Measurements from ENCODE around the gene LRRTM4. TPM values are rescaled to one million over a fixed set of nuclear protein-coding genes. Genes with fewer than 3 reads are reported as not detected.
"Not testable (repeated sequence)": the region's sequence is repeated elsewhere in the genome, so short reads cannot be mapped to it uniquely, and the experiment has no call there.

The LRRTM4 gene
- total and polyA plus RNA-seq, 2 experiments from 2014 or later, result 8.5 to 15.4 TPM

DNA sequence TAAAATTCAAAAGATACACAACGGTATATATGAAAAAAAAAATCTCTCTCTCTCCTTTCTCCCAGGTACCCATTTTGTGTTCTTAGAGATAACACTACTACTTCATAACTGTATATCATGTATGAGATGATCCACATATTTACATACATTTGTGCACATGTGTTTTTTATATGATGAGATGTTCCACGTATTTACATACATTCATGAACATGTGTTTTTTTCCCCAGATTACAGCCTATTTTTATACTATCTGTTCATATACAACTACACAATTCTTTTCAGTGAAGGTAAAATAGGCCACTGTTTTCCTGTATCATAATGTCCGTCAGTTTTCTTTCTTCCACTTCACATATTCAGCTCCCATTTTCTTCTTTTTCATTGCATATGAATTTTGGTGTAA is 808.9 kb downstream of the LRRTM4 start:
- TF ChIP-seq, protein P1, sequence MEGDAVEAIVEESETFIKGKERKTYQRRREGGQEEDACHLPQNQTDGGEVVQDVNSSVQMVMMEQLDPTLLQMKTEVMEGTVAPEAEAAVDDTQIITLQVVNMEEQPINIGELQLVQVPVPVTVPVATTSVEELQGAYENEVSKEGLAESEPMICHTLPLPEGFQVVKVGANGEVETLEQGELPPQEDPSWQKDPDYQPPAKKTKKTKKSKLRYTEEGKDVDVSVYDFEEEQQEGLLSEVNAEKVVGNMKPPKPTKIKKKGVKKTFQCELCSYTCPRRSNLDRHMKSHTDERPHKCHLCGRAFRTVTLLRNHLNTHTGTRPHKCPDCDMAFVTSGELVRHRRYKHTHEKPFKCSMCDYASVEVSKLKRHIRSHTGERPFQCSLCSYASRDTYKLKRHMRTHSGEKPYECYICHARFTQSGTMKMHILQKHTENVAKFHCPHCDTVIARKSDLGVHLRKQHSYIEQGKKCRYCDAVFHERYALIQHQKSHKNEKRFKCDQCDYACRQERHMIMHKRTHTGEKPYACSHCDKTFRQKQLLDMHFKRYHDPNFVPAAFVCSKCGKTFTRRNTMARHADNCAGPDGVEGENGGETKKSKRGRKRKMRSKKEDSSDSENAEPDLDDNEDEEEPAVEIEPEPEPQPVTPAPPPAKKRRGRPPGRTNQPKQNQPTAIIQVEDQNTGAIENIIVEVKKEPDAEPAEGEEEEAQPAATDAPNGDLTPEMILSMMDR (IDR thresholded peaks at IDR 0.05; ENCODE audit: low read depth, low read length), result no peak
- Histone ChIP-seq H3K36me3 (no peaks in the 10 kb centered on the region), H3K27ac (no peak overlapping the region), H3K4me3 (no peak overlapping the region), H3K9me3 (ENCODE audit: low read depth) (no peaks in the 10 kb centered on the region), H3K4me1 (ENCODE audit: low read depth) (no peaks in the 10 kb centered on the region), H3K27me3 (no peaks in the 10 kb centered on the region)
- no peak for DNase-seq (ENCODE audit: low read depth in 1 of 2, low spot score in 1 of 2)

DNA sequence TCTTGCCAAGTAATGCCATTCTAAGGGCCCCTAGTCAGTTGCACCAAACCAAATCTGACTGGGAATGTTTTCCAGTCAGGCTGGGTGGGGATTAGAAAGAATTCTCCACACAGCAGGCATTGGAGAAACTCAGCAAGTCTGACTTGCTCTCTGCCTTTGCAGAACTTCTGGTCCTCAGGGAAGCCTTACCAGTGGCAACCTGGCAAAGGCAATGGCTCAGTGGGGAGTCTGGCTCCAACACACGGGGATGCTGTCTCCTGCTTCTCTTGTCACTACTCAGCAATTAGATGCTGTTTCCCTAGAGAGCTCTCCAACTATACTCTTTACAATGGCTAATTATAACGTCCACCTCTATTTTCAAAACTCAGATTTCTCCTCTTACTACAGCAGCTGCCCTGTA is 810.7 kb downstream of the LRRTM4 start:
- Histone ChIP-seq H3K4me3 (no peak overlapping the region), H3K4me1 (ENCODE audit: low read depth) (no peaks in the 10 kb centered on the region), H3K36me3 (no peaks in the 10 kb centered on the region), H3K27ac (no peak overlapping the region), H3K9me3 (ENCODE audit: low read depth) (no peaks in the 10 kb centered on the region), H3K27me3 (no peaks in the 10 kb centered on the region)
- DNase-seq (ENCODE audit: low read depth in 1 of 2, low spot score in 1 of 2), result no peak
- TF ChIP-seq, protein P1 (IDR thresholded peaks at IDR 0.05; ENCODE audit: low read depth, low read length), result no peak

DNA sequence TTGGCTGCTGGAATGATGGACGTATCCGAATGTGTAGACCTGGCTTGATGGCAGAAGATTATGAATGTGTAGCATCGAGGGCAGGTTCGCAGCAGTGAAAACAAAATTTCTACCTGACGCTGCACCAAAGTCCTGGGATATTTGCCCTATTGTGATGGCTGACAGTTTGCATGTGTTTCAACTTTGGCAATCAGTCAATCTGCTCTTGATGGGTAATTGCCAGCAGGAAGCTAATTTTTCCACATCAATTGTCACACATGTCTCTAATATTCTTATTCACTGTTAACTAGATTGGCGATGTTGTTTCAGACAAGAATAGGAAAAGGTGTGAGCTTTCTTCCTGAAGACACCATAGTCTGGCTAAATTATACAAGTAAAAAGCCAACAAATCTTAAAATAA is 821.3 kb downstream of the LRRTM4 start:
- TF ChIP-seq, protein P1 (IDR thresholded peaks at IDR 0.05; ENCODE audit: low read depth, low read length), result no peak
- Histone ChIP-seq H3K4me3 (no peak overlapping the region), H3K27ac (no peak overlapping the region), H3K9me3 (ENCODE audit: low read depth) (no peaks in the 10 kb centered on the region), H3K4me1 (ENCODE audit: low read depth) (no peaks in the 10 kb centered on the region), H3K36me3 (no peaks in the 10 kb centered on the region), H3K27me3 (no peaks in the 10 kb centered on the region)
- no peak for DNase-seq (ENCODE audit: low read depth in 1 of 2, low spot score in 1 of 2)

DNA sequence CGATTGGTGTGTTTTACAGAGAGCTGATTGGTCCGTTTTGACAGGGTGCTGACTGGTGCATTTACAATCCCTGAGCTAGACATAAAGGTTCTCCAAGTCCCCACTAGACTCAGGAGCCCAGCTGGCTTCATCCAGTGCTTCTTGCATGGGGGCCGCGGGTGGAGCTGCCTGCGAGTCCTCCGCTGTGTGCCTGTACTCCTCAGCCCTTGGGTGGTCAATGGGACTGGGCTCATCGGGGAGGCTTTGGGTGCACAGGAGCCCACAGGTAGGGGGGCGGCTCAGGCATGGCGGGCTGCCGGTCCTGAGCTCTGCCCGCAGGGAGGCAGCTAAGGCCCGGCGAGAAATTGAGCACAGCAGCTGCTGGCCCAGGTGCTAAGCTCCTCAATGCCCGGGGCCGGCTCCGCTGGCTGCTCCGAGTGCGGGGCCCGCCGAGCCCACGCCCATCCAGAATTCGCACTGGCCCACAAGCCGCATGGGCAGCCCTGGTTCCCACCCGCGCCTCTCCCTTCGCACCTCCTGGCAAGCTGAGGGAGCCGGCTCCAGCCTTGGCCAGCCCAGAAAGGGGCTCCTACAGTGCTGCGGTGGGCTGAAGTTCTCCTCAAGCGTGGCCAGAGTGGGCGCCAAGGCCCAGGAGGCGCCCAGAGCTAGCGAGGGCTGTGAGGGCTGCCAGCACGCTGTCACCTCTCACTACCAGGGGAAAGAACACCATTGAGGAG is 824.0 kb downstream of the LRRTM4 start:
- not testable (repeated sequence) for H3K27ac ChIP-seq; H3K36me3 ChIP-seq; DNase-seq (ENCODE audit: low read depth in 1 of 2, low spot score in 1 of 2); H3K27me3 ChIP-seq; H3K4me1 ChIP-seq (ENCODE audit: low read depth); H3K4me3 ChIP-seq; H3K9me3 ChIP-seq (ENCODE audit: low read depth)
